Activated CD8-positive, alpha-beta memory T cell treated with anti-CD3 and anti-CD28 coated beads for 24 hours (primary cell): ENCODE data around the gene MED13L.
"Not testable (repeated sequence)": the region's sequence is repeated elsewhere in the genome, so short reads cannot be mapped to it uniquely, and the experiment has no call there.

ENCODE experiments used
- DNase-seq: peaks from one replicate; pipeline ENCODE4 v3.0.0-alpha.2; 2020

The MED13L gene

GRCh38 chr12:116302166-116303058 is 24.9 kb upstream of the MED13L start:
- no peak for DNase-seq

DNA sequence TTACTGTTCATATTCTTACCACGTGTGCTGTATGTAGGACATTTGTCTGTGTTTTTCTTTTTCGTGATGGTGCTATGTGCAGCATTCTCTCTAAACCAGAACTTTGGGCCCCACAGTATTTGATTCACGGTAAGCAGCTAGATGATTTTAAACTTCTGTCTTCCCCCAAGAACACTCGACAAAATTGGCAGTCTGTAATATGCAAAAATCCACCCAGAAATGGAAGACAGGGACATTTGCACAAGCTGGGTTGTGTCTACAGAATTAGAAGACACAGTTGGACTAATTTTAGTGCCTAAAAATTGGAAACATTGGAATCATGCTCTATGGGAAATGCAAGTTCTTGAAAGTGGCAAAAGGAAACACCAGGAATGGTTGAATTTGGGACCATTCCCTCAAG is 24.1 kb upstream of the MED13L start:
- DNase-seq, result no peak

GRCh38 chr12:116299665-116300328 is 22.3 kb upstream of the MED13L start:
- no peak for DNase-seq

DNA sequence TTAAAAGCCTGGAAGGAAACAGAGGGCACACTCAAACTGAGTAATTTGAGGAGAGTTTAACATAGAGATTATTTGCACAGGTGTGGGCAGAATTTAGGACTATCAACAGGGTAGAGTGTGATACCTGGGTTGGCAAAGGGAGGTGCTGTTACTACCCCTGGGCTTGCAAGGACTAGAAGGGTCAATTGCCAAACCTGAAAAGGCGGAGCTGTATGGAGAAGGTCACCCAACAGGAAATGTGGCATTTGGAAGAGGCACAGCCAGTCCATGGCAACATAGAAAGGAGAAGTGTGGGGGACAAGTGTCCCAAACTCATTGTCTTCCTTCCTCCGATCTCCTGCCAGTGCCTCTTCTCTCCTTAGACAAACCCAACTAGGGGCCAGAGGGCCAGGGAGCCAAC is 21.6 kb upstream of the MED13L start:
- DNase-seq, result no peak

- DNase-seq, result no peak
These were observed 21.1 kb upstream of the MED13L start for GRCh38 chr12:116298578-116298977.

DNA sequence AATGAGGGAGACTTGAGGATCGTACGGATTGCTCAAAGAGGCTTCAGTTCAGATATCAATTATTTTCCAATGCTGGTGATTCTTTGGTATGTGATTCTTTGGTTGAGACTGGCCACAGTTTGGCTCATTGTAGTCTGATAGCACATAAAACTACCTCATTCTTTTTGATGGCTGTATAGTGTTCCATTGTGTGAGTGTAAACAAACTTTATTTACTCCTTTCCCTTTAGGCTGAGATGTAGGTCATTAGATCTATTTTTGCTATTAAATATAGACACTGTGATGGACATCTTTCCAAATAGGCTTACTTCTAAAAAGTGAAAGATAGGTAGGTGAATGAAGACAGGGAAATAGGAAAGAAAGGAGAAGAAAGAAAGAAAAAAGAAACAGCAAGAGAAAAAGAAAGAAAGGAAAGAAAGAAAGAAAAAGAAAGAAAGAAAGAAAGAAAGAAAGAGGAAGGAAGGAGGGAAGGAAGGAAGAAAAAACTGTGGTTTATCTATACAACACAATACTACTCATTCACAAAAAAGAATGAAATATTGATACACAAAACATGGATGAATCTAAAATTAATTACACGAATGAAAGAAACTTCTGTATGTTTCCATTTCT is 19.8 kb upstream of the MED13L start:
- no peak for DNase-seq

- DNase-seq, result no peak
These were observed 18.1 kb upstream of the MED13L start for GRCh38 chr12:116295327-116296263.

DNA sequence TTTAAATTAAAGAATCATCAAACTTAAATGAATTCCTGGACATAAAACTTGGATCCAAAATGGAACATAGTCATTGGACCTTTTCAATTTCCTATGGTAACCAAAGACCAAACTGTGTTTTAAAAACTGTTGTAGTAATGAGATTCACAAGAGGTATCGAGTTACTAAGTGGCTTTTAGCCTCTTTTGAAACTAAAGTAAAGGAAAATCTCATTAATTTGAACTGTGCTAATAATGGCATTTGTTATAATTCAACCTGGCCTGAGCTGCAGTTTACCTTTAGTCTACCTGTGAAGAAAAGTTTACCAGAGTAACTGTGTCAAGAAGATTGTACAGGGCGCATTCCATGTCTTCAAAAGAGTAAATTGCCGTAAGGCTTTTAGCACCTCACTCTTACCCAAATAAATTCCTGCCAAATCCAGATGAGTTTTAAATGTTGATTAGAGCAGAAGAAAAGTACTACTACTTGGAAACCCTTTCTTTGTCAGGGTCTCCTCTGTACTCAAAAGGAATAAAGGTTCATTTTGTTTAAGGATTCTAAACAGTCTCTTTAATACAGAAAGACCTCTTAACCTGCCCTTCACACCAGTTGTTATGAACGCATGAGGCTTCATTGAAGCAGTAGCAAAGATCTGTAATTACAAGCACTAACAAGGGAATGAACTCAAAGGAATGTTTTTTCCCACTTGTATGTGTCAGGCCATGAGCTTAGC is 17.1 kb upstream of the MED13L start:
- DNase-seq, result no peak

DNA sequence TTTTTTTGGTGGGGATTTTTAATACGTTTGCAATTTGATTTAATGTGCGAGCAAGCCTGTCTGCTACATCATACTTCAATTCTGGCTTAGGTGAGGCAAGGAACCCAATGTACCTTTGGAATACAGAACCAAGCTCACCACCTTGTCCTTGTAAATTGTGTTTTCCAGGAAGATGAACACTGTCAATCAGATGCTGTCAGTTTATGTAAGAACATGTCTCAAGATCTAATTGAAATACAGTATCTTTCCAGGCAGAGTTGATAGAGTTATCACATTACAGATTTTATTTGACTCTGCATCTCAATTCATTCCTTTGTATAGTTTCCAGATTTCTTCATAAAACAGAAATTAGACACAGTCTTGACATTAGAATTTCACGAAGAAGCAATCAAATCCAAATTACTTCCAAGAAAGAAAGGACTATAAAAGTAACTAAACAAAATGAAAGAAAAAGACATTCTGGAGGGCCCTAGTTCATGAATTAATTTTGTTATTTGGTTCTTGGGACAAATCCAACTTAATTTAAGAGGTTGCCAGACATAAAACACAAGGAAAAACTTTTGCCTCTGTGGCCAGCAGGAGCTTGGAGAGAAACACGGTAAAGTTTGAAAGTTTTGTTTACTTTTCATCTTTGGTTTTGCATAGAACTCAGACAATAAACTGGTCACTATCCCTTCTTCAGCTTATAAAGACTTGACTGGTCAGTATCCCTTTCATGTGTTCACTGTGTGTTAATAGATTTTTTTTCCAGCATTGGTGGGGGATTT is 16.4 kb upstream of the MED13L start:
- no peak for DNase-seq

DNA sequence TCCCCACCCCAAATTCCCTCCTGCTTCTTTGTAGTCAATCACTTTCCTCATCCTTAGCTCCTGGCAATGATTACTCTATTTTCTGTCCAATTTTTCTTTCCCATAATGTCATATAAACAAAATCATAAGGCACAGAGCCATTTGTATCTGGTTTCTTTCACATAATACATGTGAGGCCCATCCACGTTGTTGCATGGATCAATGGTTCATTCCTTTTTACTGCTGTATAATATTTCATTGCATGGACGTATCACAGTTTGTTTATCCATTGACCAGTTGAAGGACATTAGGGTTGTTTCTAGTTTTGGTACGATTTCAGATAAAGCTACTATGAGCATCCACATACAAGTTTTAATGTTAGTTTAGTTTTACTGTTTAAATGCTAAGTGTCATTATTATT is 13.7 kb upstream of the MED13L start:
- DNase-seq, result no peak

DNA sequence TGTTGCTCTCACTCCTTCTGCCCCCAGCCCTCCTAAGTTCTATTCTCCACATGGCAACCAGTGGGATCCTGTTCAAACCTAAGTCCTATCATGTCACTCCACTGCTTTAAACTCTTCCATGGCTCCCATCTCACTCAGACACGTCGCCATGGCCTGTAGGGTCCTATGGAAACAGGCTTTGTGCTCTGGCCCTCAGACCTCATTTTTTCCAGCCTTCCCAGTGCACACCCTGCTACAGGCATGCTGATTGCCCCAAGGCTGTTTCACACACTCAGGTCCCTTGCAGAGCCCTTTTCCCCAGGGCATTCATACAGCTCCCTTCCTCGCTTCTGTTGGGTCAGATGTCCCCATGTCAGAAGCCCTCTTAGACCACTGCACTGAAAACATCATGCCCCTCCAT is 11.2 kb upstream of the MED13L start:
- no peak for DNase-seq

DNA sequence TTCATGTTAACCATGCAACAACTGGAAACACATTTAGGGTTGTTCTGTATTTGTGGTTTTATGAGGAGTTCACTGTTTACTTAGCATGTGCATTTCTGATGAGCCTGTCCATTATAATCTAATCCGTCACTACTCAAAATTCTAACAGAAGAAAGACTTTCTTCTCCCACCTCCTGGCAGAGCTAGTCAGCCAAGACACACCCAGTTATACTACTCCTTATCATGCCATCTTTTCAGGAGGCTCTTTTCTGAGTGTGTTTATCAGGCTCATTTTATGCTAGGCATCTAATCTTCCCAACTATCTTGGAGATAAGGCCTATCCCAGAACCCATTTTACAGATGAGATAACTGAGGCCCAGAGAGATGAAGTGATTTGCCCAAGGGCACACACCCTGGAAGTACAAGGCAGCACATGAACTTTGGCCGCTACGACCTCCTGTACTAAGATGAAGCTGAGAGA is 10.4 kb upstream of the MED13L start:
- DNase-seq, result no peak

DNA sequence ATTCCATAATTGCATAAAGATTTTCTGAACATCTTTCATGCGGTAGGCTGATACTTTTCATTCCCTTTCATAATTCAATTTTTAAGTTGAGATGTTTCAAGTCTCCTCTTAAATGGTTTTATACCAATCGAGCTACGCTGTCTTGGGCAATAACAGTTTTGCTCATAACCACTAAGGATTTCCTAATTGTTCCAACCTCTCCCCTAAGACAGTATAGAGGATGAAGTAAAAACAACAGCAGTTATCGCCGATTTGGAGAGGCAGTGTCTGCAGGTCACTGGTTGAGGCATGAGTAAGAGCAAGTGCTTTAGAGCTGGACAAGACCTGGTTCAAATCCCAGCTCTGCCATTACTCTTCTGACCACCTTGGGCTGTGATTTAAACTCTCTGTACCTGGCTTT is 6.9 kb upstream of the MED13L start:
- DNase-seq, result no peak

- DNase-seq, result not testable (repeated sequence)
These were observed 6.4 kb upstream of the MED13L start for GRCh38 chr12:116283881-116284280.

DNA sequence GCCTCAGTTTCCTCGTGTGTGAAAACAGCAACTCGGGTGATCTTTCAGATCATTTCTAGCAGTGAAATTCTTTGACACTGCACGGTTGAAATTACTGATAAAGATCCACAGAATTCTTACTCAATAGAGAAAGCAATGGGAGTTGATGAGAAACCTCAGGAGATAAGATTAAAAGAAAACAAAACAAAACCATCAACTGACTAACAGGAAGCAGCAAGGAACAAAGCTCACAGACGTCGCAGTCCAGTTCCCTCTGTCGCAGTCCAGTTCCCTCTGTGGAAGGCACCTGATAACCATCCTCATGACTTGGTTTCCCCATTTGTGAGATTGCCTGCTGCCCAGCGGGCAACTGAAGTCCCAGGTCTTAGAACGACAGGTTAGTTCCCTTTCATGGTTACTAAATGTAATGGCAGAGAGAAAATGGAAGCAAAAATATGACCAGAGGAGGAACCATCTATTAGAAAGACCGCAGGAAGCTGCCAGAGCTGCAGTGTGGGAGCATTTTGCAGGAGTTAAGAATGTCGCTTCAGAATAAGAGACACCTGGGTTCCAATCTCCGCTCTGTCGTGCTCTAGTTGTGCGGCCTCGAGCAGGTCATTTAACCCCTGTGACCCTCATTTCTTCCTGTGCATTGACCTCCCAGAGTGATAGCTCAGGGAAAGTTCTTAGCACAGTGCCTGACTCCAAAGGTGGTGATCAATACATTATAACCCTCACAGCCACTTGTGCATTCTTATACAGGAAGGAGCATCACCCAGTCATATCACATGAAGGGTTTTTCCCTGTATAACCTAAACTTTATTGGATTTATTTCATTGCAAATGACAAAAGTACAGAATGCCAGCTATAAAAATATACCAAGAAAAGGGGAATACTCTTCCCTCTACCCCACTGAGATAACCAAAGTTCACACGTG is 5.1 kb upstream of the MED13L start:
- DNase-seq, result no peak

- DNase-seq, result no peak
These were observed 3.2 kb upstream of the MED13L start for GRCh38 chr12:116280595-116281290.

DNA sequence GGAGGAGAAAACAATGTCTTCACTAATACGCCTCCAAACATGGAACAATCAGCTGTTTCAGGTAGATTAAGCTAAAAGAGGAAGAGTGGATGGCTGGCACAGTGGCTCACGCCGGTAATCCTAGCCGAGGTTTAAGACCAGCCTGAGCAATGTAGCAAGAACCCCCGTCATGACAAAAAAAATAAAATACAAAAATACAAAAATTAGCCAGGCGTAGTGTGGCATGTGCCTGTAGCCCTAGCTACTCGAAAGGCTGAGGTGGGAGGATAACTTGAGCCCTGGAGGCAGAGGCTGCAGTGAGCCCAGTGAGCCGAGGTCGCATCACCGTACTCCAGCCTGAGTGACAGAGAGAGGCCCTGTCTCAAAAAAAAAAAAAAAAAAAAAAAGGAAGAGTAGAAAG is 1.2 kb upstream of the MED13L start:
- DNase-seq, result no peak

- DNase-seq, result no peak
These were observed 760 bp upstream of the MED13L start for GRCh38 chr12:116278279-116278626.

DNA sequence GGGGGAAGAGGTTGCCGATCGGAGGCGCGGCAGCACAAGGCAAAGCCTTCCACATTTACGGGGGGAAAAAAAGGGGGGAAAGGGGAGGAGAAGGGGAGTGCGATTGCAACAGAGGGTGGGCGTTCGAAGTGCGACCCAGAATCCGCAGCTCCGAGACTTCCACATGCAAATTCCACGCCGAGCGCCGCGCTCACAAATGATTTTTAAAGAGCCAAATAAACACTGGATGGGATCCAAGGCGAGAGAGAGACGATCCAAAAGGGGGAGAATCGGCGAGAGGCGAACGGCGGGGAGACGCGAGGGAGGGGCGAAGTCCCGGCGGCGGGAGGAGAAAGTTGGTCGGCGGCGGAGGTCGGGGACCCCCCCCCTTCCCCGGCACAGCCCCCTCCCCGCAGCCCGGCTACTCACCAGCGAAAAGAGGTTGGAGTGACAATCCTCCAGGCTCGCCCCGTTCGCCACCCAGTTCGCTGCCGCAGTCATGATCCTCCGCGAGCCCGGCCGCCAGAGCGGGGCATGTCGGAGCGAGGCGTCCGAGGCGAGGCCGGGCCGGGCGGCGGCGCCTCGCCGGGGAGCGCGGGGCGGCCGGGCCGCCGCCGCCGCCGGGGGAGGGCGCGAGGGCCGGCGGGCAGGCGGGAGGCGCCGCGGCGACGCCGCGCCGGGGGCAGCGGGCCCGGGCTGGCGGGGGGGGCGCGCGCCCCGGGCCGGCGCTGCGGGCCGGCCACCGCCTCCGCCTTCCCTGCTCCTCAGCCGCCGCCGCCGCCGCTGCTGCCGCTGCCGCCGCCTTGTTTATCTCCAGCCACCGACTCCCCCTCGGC is 634 bp downstream of the MED13L start:
- DNase-seq, result peak; percentile 82
